GM21360 (cell line): ENCODE measurements around the gene GORAB.

Experiments
- ATAC-seq: cut with Tn5 transposase; IDR thresholded peaks from one replicate; pipeline ENCODE4 v1.9.1; 2021; ENCODE audit warnings: mild to moderate bottlenecking, moderate library complexity; ENCODE audit not compliant: unreplicated experiment

Gene GORAB

DNA sequence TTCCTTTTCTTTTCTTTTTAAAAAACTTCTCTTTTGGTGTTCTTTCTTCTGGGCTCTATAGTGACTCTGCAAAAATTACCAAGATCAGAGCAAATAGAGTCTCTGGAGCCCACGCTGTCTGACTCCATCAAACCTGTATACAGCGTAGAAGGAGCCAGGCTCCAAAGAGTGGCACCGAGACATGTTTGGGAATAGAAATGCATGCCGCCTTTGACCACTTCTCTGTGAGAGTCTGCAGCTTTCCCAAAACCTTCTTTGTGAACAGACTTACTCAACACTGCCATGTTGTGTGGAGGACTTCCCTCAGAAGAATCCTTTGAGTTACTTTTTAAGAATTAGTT, 55.3 kb downstream of the GORAB start:
- ATAC-seq: no peak

DNA sequence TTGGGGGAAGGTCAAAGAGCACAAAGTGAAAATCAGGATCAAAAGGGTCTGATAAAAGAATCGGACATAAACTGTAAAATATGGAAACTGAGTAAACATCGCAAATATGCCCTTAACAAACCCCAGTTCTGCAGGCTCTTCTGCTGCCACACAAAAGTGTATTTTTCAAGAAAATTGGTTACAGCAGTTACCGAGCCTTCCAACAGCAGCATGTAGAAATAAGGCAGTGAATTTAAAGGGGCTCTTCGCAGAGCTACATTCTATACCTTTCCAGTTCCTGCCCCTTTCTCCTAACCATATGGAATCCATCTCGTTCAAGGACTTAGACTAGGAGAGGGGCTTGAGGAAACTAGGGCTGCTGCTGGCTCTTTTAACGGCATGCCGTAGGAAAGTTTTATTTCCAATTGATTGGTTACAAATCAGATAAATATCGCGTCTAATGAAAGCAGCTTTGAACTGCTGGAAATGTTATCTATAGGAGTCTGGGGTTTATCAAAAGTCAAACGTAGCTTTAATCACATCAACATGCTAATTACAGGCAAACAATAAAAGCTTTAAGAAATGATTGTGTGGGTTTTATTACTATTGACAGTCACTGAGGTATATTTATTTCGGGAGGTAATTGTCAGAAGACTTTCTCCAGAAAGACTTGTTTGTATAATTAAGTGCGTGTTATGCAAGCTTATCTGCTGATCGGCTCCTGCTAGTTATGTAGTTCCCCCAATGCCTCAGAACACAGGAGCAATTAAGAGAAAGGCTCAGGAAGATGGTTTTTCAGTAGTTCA, 59.1 kb downstream of the GORAB start:
- no peak for ATAC-seq

DNA sequence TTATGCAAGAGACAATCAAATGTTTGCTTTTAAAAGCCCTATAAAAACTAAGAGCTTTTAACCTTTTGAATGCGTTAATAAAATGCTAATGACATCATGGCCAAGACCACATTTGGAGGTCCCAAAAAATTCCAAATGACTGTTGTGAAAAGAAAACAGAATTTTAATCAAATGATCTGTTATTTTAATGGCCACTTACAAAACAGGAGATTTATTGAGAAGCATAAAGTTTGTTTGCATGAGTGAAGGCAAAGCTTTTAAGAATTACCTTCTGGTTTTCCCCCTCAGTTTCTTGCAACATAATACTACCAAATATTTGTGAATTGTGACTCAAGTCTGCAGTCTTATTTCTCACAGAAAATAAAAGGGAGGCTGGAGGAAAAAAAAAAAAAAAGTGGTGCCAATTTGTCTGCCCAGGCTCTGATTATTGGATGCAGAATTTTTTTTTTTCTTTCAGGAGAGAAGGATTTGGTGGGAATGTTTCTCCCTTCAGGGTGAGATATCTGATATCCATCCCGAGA, 60.7 kb downstream of the GORAB start:
- no peak for ATAC-seq

DNA sequence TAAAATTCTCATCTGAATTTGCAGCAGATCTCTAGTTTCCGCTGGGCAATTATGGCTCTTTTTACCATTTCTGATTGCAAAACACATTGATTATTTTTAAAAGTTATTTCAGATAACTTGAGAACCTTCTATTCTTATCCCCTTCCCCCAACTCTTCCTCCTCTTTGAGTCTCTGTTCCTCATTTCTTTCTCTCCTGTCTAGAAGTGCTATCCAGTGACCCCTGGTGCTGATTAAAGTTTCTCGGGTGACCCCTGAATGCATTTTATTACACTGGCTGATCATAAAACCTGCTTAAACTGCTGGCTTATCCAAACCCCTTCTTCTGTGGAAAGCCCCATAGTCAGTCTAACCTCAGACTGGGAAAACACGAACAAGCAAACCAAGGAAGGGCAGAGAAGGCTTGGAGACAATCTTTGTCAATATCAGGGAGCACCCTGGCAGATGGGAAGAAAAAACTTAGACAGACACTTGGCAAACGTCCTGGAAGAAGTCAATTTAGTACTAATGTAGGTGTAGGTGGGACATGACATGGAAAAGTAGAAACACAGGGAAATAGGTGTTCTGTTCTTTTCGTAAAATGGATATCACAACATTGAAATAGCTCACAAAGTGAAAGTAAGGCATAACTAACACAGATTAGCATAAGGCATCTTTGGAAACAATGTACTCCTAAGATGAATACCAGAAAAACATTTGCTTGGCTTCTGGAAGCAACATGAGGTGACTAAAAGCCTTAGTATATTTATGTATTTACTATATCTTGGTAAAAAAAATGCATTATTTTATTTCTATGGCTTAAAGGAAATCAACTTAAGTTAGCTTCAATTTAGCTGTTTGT, 61.4 kb downstream of the GORAB start:
- ATAC-seq: no peak

DNA sequence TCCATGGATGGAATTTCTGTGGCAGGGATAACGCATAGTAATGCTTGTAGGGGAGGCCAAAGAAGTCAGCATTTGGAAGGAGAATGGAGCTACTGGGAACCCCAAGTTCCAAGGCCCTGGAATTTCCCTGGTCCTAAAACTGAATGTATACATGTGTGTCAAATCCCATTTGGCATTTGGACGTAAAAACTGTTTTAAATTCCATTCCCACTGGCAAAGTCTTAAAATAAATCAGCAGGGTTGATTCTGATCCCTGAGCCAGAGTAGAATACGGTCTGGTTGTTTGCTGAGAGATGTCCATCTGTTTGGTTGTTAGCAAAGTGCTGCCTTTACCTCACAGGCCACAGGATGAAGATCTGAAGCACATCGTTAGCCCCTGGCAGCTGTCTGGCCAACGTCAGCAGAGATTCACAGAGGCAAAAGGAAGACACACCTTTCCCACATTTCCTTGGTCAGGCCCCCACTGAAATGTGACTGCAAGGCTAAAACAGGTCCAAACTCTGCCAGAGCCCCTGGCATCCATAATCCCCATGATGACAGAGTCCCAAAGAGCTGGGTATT, 62.2 kb downstream of the GORAB start:
- ATAC-seq: no peak

DNA sequence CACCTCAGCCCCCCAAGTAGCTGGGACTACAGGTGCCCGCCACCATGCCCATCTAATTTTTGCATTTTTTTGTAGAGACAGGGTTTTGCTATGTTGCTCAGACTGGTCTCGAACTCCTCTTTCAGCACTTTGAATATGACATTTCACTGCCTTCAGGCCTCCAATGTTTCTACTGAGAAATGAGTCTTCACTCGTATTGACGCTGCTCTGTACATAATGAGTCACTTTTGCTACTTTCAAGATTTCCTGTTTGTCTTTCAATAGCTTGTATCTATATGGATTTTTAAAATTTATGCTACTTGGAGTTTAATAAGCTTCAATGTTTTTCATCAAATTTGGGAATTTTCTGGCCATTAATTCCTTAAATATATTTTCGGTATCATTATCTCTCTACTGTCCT, 64.7 kb downstream of the GORAB start:
- no peak for ATAC-seq

DNA sequence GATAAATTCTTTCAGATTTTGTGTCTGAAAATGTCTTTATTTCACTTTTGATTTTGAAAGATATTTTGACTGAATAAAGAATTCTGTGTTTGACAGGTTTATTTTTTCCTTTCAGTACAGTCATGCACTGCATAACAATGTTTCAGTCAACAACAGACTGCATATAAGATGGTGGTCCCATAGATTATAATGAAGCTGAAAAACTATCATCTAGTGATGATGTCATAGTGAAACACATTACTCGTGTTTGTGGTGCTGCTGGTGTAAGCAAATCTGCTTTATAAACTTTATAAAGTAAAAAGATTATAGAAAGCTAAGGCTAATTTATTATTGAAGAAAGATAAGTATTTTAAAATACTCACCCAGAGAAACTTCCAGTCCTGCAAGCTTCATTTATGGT, 66.7 kb downstream of the GORAB start:
- no peak for ATAC-seq

DNA sequence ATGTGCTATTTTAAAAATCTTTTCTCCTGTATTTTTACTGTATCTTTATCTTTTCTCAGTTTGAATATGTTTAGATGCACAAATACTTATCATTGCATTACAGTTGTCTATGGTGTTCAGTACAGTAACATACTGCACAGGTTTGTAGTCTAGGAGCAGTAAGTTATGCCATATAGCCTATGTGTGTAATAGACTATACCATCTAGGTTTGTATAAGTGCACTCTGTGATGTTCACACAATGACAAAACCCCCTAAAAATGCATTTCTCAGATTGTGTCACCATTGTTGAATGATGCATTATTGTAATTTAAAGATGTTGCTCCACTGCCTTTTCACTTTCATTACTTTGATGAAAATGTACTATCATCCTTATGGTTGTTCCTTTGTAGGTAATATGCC, 67.1 kb downstream of the GORAB start:
- ATAC-seq: no peak

DNA sequence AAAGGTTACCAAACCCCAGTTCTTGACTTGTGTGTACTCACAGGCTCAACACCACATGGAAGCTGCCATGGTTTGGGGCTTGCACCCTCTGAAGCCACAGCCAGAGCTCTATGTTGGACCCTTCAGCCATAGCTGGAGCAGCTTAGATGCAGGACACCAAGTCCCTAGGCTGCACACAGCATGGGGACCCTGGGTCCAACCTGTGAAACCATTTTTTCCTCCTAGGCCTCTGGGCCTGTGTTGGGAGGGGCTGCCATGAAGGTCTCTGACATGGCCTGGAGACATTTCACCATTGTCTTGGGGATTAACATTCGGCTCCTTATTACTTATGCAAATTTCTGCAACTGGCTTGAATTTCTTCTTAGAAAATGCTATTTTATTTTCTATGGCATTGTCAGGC, 69.9 kb downstream of the GORAB start:
- no peak for ATAC-seq
